ENCODE results near the gene ADPRHL1.
A peak's percentile ranks its signal among the peaks of the same experiment; 100 is the strongest.

The ADPRHL1 gene

DNA sequence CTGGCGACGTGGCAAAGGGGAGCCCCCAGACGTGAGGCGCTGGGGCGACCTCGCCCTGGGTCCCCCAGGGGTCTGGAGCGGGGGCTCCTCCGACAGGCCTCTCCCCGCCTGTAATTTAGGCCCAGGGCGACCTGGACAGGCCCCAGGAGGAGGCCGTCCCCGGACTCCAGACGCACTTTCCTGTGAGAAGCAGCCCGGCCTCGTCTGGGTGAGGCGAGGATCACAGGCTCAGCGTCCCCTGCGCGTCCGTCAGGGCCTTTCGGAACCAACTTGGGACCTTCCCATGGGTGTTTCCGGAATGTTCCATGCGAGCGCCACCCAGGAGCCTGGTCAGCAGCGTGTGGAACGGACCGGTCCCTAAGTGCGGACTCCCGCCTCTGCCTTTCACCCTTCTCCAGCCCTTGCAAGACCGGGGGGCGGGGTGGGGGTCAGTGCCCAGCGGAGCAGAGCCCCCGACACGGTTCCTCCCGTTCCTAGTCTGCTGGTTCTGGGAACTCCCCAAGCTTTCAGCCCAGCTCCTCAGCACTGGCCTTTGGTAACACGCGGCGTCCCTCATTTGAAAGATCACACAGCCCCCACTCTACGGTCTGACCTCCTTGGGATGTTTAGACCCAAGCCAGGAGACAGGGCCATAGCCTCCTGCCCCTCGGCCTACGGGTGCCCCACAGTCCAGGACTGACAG, 88.2 kb downstream of the ADPRHL1 start:
- no peak overlapping the region for H3K4me3 ChIP-seq (ENCODE audit: low read depth, low read length)
- TF ChIP-seq CTCF (IDR thresholded peaks at IDR 0.05; ENCODE audit: low read depth, low read length): no peak

DNA sequence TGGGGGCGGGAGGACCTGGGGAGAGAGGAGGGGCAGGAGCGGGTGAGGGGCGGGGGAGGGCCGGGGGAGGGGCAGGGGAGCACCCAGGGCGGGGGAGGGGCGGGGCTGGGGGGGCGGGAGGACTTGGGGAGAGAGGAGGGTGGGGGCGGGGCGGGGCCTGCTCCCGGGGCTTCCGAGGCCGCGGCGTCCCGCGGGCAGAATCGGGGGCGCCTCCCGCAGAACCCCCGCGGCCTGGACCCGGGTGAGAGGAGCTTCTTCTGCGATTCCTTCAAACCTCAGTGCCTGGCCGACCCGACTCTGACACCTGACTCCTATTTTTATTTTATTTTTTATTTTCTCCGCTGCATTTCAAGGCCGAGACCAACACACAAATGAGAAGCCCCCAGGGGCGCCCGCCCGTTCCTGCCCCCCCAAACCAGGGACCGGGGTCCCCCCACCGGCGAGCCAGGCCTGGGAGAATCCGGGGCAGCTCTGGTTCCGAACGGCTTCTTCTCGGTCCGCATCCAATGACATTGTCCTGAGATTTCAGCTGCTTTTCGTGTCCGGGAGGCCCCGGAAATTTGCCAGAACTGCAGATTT, 88.9 kb downstream of the ADPRHL1 start:
- peak overlapping the region; percentile 18; the same call in 1 of the 2 replicates for H3K4me3 ChIP-seq (ENCODE audit: low read depth, low read length)
- TF ChIP-seq CTCF (IDR thresholded peaks at IDR 0.05; ENCODE audit: low read depth, low read length): no peak

- no peak for TF ChIP-seq CTCF (IDR thresholded peaks at IDR 0.05; ENCODE audit: low read depth, low read length)
- no peak overlapping the region for H3K4me3 ChIP-seq (ENCODE audit: low read depth, low read length)
Observed at GRCh38 chr13:113361406-113361805, 91.9 kb downstream of the ADPRHL1 start.

DNA sequence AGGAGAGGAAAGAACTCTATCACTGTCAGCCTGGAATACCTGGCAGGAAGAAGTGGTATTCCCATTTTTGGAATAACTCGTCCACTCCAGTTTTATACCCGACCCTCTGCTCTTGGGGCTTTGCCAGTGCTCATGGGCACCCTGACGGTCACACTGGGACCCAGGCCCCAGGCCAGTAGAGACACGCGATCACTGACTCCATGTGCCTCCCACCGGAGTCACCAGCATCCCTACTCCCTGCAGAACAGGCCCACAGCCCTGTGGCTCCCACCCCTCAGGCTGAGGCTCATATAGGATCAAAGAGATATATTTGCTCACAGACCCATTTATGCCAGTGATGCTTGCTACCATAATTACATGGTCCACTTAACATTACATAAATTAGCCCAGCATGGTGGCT, 92.8 kb downstream of the ADPRHL1 start:
- no peak overlapping the region for H3K4me3 ChIP-seq (ENCODE audit: low read depth, low read length)
- no peak for TF ChIP-seq CTCF (IDR thresholded peaks at IDR 0.05; ENCODE audit: low read depth, low read length)

GRCh38 chr13:113359571-113359970, 93.7 kb downstream of the ADPRHL1 start:
- TF ChIP-seq CTCF (IDR thresholded peaks at IDR 0.05; ENCODE audit: low read depth, low read length): no peak
- H3K4me3 ChIP-seq (ENCODE audit: low read depth, low read length): no peak overlapping the region

DNA sequence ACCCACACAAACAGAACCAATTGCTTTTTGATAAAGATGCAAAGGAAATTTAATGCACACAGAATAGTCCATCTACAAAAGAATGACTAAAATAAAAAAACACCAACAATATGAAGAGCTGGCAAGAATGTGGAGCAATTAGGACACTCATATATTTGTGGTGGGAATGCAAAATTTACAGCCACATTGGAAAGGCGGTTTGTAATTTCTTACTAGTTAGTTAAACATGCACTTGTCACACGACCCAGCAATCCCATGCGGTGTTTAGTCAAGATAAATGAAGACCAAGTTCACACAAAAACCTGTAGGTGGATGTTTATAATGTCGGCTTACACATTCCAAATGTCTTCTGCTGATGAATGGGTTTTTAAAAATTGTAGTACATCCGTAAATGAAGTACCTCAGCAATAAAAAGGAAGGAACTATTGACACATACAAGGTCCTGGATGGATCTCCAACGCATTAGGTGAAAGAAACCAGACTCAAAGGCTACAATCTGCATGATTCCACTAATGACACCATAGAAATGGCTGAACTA, 94.6 kb downstream of the ADPRHL1 start:
- H3K4me3 ChIP-seq (ENCODE audit: low read depth, low read length): no peak overlapping the region
- no peak for TF ChIP-seq CTCF (IDR thresholded peaks at IDR 0.05; ENCODE audit: low read depth, low read length)

DNA sequence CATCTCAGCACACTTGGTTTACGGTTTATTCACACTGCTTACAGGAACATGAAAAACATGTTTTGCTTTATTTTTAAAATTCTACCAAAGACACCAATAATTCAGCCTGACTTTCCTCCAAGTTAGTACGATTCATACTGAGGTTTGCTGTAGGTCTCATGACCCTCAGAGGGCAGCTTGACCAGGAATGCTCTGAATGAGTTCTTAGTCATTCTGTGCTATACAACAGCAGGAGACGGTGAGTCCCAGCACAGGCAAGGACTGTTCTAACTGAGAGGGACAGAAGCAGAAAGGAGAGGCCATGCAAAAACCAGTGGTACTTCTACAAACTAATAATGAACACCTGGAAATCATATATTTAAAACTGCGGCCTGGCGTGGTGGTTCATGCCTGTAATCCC, 95.8 kb downstream of the ADPRHL1 start:
- no peak overlapping the region for H3K4me3 ChIP-seq (ENCODE audit: low read depth, low read length)
- no peak for TF ChIP-seq CTCF (IDR thresholded peaks at IDR 0.05; ENCODE audit: low read depth, low read length)
